KBM-7 (cell line): ENCODE measurements around the gene OSBPL10.

Source experiments
- DNase-seq: peaks from one replicate; pipeline ENCODE4 v3.0.0-alpha.2; 2015
- in situ Hi-C: fragments of 300-500 bp; cut with MboI; formaldehyde crosslinking; loops from 2 replicates; pipeline ENCODE4 v1.14.3; 2020; ENCODE audit warnings: low sequenced_read_pairs, low pct_unique_long_range_greater_than_20kb, mixed read lengths

The OSBPL10 gene

DNA sequence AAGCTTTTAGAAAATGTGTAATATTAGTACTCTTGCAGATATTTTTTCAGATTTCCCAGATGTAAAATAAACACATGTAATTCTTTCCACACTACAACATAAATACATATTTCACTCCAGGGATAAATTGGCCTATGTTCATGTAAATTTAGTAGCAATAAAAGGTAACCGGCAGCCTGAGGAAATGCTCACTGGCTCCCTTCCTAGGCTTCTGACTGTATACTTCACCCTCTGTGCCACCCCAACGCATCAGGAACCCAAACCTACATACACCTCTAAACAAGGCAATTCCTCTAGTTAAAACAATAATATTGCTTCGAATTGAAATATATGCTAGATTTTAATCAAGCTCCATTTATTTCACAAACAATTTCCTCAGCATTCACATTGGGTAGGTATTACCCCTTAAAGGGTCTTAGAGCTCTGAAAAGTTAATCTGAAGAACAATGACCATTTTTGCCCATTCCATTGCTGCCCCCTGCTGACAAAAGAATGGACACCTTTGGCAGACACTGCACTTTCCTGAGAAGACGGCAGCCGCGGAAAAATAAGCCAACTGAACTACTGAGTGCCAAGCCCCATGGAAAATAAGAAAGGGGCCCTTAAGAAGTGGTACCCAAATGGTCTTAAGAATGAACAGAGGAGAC, 212.5 kb downstream of the OSBPL10 start:
- DNase-seq, result peak; percentile 73

DNA sequence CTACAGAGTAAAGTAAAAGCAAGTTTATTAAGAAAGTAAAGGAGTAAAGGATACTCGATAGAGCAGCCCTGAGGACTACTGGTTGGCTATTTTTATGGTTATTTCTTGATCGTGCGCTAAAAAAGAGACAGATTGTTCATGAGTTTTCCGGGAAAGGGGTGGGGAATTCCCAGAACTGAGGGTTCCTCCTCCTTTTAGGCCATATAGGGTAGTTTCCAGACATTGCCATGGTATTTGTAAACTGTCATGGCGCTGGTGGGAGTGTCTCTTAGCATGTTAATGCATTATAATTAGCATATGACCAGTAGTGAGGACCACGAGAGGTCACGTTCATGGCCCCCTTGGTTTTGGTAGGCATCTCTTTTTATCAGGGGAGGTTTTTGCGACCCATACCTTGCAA, 213.1 kb downstream of the OSBPL10 start:
- in situ Hi-C loops, result no loop called here
- DNase-seq, result no peak

More for the DNA sequence above, 212.5 kb downstream of the OSBPL10 start:
- in situ Hi-C loops, result no loop called here

DNA sequence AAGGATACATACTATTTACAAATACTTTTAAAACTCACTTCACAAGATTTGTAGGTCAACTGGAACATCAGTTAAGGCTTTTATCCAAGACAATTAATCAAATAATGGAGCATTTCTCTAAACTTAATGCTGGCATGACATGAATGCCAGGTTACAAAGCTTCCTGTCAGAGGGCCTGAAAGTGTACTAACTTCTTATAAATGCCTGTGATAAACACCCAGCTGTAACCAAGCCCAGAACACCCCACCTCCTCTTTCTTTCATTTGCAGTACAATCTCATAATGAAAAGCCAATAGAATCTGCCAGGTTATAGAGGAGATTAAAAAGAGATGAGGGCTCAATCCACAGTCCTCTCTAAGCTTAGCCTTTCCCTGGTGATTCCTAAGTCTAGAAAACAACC, 214.4 kb downstream of the OSBPL10 start:
- no peak for DNase-seq
- in situ Hi-C loops, result no loop called here

DNA sequence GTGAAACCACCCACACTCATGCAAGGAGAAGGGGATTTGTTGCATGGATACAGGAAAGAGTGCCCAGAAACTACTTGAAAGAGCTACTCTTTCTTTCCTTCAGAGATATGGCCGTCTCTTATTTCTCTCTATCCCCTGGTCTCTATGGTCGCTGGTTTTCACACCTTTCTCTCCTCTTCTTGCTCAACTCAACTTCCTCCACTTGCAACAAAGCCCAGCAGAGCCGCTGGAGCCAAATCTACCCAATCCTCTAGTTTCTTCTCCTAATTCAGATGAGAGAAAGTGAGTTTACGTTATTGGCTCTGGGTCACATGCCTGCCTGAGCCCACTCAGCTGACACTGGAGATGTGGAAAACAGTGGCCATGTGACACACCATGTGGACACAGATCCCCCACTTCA, 215.2 kb downstream of the OSBPL10 start:
- DNase-seq, result no peak
- in situ Hi-C loops, result no loop called here

DNA sequence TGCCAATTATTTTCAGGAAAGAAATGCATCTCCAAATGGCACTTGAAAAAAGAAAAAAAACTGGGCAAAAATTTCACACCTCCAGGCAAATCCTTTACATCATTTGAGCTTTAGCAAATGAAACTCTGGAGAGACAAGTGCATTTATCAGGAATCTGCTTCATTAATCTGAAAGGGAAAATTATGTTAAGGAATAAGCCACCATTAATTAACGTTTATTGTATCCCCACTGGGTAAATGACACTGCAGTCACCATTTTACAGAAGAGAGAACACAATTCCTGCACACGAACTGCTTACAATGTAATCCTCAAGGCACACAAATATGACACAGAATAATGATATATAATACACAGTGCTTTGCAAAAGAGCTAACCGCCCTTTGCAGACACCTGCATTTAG, 217.3 kb downstream of the OSBPL10 start:
- DNase-seq, result no peak
- in situ Hi-C loops, result no loop called here

DNA sequence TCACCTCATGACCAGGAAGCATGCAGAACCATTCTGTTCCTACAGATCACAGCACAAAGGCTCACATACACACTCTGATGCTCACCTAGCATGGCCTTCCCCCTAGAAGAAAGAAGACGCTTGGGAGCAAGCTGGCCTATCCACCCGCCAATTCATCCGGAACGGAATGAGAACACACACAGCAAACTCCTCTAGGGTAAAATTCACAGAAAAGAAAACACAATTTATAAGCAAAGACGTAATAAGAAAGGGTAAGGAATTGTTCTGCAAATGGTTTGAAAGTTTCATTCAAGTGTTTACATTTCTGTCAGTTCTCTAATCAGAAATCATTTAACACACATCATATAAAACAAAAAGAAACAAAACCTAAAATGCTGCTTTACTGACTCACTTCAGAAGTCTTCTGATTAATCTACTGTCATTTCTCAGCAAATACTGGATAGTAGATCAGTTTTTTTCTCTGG, 218.1 kb downstream of the OSBPL10 start:
- DNase-seq, result no peak
- in situ Hi-C loops, result no loop called here

DNA sequence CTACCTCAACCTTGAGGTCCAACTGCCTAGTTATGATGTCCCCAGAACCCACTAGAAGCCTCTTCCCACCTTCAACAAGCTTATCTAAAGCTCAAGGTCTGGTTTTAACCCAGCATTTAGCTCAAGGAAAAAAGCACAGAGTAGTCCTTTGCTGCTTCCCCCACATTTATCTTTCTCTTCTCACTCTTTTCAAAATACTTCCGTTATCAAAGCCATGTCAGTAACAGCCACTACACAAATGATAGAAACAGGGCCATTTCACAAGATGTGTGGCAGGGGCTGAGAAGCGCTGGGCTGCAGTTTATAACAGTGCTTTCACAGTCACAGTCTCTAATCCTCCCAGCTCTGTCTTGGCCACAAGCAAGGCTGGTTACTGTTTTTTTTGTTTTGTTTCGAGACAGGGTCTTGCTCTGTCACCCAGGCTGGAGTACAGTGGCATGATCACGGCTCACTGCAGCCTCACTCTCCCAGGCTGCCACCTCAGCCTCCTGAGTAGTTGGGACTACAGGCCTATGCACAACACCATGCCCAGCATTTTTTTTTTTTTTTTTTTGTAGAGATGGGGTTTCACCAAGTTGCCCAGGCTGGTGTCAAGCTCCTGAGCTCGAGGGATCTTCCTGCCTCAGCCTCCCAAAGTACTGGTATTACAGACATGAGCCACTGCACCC, 218.8 kb downstream of the OSBPL10 start:
- no peak for DNase-seq
- in situ Hi-C loops, result no loop called here

DNA sequence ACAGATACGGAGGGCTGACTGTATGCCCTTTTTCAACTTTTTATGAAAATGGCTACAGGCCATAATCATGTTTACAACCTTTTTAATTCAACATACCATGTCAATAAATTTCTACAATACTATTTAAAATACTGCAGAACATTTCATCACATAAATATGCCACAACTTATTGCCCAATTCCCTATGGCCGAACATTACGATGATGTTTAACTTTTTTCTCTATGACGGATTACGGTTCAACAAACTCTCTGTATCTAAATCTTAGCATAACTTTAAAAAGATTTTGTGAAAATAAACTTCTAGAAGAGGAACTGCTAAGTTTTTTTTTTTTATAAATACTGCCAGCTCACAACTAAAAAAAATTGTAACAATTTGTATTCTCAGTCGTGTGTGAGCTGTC, 220.4 kb downstream of the OSBPL10 start:
- DNase-seq, result no peak
- in situ Hi-C loops, result no loop called here

DNA sequence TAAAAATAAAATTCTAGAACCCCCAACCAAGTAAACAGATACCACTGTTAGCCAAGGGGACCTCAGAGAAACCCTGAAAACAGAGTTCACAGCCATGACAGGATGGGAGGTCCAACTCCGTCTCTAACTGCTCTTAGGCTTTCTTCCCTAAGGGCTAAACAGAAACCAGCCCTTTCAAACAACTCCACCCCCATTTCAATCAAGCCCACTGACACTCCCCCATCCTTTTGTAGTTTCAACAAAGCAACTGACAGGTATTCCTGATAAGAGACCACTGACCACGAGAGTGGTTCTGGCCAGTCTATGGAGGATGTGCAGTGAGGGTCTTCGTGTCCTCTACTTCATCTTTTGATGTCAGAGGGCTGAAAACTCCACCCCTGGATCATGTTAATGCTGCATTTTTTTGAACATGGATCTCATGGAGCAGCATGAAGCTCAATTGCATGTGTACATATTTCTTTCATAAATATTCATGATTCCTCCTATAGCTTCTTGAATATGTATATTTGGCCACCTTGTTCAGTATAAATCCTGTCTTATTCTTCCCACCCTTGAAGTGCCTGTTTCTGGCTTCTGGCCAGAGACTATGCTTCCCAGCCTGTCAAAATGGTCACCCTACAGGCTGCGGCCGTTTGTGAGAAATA, 222.6 kb downstream of the OSBPL10 start:
- DNase-seq, result no peak
- in situ Hi-C loops, result no loop called here

DNA sequence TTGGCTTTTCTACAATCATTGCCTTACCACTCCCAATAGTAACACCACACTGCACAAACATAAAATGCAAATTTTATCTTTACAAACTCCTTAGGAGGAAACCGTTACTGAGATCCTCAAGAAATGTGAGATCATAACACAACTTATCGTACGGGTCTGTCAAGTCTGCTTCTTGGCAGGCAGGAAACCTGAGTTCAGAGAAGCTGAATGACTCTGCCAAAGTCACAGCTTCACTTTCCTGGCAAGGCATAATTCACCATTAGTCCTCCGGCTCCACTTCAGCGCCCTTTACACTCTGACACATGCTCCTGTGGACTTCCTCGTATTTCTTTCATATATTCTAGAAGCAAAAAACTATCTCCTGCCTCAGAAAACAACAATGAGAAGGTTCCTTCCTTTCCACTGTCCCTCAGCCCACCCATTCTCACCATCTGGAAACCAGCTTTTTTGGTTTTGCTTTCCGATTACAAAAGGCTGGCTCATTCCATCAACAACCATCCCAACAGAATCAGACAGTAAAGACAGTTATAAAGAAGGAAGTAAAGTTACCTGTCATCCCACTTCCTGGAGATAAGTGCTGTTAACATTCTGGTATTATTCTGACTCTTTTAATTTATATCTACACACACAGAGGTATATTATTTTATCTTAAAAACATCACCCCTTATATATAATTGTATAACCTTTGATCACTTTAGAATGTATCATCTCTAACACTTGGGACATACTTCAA, 225.0 kb downstream of the OSBPL10 start:
- DNase-seq, result peak; percentile 21
- in situ Hi-C loops, result no loop called here

DNA sequence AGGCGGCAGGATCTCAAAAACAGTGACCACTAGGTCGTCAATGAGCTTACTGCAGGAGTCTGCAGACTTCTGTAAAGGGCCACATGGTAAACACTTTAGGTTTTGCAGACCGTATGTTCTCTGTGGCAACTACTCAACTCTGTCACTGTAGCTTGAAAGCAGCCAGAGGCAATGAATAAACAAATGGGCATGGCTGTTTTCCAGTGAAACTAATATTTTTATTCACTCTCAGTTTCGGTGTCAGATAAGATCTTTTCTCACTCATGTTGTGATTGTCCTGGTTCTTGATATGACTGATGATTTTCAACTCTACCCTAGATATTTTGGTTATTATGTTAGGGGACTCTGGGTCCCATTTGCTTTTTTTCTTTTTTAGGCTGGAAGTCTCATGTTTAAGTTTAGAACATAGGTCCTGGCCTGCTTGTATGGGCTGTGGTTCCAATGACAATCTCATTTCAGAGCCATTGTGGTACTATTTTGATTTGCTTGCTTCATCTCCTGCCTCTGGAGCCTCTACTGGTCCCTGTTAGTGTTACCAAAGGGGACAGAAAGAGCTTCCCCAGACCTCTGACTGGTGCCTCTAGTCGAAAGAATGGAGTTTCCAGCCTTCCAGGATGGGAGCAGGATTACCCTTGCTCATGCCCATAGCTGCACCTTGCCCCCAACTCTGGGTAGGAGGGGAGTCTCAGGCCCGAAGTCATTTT, 226.3 kb downstream of the OSBPL10 start:
- in situ Hi-C loops, result no loop called here
- no peak for DNase-seq

DNA sequence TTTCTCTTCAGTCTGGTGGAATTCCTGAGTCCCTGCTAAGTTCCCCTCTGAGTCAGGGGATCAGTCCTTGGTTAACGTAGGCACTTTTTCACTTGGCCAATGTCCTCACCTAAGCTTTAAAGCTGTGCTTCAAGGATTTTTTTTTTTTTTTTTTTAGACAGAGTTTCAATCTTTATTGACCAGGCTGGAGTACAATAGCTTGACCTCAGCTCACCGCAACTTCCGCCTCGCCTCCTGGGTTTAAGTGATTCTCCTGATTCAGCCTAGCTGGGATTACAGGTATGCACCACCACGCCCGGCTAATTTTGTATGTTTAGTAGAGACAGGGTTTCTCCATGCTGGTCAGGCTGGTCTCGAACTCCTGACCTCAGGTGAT, 228.0 kb downstream of the OSBPL10 start:
- no peak for DNase-seq
- in situ Hi-C loops, result no loop called here

DNA sequence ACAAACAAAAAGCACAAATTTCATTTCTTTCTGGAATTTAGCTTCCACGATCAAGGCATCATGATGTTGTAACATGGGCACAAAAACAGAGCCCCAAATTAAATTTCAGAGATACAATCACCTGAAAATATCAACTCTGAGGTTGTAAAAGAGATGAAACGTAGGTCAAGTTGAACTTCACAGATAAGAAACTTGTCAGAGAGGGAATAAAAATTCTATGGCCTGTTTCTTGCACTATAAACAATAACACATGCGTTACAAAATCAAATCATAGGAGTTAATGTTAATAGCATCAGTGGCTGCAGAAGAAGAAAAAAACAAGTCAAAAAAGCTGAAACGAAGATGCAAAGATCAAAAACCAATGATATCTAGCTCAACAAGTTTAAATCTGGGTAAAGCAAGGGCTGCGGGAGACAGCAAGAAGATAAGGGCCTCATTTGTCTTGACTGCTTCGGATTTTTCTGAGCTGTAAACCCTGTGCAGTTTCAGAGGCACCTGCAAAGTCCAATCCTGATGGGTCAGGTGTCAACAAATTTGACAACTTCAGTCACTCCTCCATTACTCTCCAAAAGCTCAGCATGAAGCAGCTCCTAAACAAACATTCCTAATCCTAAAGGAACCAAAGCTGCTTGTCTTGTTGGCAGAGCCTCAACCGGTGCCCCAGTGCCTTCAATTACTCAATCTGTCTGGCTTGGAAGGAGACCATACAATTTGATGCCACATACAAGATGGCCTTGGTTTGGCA, 228.6 kb downstream of the OSBPL10 start:
- in situ Hi-C loops, result no loop called here
- DNase-seq, result no peak

DNA sequence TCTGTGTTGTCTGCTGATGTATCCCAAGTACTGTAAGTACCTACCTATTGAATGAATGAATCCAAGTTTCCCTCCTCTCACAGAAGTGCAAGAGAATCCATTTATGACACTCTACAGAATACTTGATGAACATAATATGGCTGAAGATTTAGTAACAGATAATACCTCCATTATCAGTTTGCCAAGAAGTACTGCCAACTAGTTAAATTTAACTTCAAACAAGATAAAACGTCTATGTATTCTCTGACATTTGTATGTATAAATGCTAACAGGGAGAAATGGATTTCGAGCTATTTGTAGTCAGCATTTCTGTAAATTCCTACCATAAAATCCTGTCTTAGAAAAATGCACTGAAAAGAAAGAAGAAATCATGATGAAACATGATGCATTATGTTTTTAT, 230.7 kb downstream of the OSBPL10 start:
- in situ Hi-C loops, result no loop called here
- no peak for DNase-seq

DNA sequence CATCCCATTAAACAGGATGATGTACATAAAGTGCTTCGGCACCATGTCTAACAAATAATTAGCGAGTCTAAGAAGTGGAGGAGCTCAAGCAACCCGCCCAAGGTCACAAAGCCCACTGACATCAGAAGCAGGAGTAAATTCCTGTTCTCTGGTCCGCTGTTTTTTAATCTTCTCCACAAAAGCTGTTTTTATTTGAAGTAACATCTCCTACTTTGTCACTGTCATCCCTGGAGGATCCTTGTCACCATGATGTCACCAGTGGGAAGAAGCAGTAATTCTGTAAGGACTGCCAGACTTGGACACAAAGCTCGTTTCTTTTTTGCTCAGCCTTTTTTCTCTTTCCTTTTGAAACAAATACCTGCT, 232.1 kb downstream of the OSBPL10 start:
- no peak for DNase-seq
- in situ Hi-C loops, result no loop called here

DNA sequence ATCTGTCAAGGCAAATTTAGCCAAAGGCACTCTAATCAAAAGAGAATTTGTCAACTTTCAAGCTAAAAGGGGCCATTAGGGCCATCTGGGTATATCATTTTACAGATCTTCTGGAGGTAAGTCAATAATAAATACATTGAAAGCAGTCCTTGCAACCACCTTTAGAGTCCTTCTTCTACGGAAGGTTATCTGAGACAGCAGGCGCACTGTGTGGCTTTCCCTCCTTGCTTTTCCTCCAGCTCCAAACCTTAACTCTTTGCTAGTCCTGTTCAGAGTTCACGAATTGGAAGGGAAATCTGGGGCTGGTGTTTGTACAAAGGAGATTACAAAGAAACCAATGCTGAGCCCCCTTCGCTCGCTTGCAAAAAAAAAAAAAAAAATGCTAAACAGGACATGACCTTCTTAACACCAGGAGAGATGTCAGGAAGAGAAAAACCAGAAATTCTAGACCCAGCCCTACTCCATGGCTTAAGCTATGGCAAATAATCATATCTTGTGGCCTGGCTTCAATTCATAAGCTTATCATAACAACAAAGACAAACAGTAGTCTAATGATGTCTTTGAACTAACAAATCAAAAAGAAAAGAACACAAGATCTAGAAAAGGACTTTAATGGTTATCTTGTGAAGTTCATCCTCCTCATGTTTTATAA, 232.7 kb downstream of the OSBPL10 start:
- in situ Hi-C loops, result no loop called here
- DNase-seq, result no peak

DNA sequence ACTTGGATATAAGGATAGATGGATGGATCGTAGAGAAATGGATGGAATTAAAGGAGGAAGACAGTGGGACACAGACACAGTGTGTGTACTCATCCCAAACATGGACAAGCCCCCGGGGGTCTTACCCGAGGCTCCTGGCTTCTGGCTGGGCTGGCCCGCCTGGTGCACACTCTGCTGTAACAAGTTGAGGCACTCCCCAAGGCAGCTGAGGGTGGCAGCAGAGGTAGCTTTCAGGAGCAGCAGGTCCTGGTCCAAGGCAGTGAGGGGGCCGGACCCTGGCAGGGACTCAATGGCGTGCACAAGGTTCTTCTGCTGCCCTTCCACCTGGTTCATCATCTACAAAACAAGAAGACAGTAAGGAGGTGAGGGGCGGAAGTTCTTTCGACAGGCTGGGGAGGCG, 233.3 kb downstream of the OSBPL10 start:
- in situ Hi-C loops, result no loop called here
- no peak for DNase-seq

DNA sequence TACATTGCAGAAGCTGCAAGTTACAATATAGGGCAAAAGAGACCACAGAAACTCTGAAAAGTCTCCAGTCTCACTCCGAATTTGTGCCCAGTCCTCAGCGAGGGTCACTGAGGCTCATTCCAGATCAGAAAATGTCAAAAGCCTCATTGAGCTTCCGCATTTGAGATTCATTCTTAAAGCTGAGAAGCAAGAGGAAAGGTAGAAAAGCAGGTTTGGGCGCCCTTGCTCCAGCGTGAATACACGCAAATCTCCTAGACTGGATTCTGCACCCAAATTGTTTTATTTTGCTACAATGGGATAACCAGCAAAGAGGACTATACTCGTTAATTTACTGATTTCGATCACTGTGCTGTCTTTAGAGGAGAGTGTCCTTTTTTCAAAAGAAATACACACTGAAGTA, 236.1 kb downstream of the OSBPL10 start:
- no peak for DNase-seq
- in situ Hi-C loops, result no loop called here
